GM19043 (cell line): ENCODE measurements around the gene HAND2.

Experiments used
- ATAC-seq: cut with Tn5 transposase; IDR thresholded peaks from one replicate; pipeline ENCODE4 v1.9.1; 2021; ENCODE audit warnings: low read depth; ENCODE audit not compliant: unreplicated experiment

Gene HAND2

GRCh38 chr4:173529477-173530325, at the start of gene HAND2:
TSS of gene HAND2 (minus strand) at chr4:173530229. CDS start at chr4:173529289, 940 bp downstream.
- no peak for ATAC-seq

DNA sequence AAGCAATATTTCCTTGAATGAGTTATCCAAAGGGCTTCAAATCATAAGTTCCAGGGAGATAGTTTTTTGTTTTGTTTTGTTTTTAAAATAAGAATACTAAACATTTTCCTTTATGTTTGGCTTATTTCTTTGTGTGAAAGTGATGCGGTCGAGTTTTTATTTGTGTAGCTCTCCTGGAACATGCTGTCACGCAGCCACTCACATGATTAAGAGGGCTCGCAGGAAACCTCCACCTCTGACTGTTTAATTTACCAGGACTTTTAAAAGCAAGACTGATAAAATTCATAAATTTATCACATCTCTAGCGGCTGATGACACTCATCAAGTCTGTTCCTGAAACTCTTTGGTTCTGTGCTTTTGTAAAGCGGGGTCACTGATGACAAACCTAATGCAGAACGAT, 48.9 kb upstream of the HAND2 start:
- no peak for ATAC-seq

DNA sequence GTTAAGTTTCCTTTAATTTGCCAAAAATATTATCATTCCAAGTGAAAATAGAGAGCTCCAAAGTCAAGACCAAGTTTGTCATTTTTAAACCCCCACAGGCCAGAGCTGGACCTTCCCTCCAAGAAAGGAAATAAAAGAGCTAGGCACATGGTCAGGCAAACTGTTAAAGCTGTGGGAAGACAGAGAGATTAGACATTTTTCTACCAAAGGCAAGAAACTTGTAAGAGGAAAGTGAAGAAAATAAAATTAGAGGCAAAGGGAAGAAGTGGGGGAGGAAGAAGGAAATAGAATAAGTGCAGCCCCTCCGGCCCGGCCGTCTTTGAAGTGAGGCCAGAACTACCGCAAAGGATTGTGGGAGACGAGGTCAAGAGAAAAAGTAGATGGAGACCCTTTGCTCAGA, 47.9 kb upstream of the HAND2 start:
- ATAC-seq = no peak

DNA sequence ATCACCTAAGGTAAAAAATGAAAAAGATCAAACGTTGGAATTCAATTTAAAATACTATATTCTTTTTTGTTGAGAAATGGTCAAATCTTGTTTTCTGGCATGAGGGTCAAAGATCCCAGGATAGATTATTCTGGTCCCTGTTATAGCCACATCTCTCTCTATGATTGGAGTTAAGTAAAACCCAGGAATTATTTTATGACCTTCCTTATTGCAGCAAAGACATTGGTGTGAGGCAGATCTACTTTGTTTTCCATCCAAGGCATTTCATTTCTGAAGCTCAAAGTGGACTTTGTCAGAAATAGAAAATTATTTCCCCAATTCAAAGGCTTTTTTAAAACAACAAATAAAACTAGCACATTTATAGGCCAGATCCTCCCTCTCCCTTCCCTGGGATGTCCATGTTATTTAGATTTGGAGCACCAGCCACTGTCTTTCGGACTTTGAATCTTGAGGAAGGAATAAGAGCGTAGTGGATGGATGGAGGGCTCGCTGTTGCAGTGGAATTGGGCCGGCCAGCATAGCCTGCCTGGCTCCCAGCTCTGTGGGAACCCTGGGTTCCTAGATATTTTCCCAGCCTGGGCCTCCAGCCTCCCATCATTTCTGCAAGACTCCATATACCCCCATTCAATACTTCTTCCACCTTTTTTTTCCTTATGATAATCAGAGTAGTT, 45.6 kb upstream of the HAND2 start:
- no peak for ATAC-seq

DNA sequence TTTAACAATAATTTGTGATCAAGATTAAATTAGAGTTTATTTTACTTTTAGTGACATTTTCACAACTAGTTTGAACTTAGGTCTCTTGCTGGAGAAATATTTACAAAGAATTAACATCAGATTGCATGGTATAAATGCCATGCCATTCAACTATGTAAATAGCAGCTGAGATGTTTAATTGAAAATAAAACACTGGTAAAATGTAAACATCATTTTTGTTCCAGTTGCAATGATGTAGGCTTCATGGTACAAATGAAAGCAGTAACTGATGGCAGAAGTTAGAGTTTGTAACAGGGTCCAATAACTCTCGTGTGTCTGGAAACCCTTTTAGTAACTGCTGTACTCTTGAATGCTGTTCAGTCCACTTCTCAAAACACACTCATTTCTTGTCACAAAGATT, 43.7 kb upstream of the HAND2 start:
- no peak for ATAC-seq

- no peak for ATAC-seq
Observed at GRCh38 chr4:173573286-173573685, 43.3 kb upstream of the HAND2 start.

GRCh38 chr4:173572493-173573129, 42.6 kb upstream of the HAND2 start:
- ATAC-seq = no peak

- ATAC-seq = no peak
Observed at GRCh38 chr4:173571620-173572019, 41.6 kb upstream of the HAND2 start.

GRCh38 chr4:173565281-173565680, 35.3 kb upstream of the HAND2 start:
- ATAC-seq = no peak

DNA sequence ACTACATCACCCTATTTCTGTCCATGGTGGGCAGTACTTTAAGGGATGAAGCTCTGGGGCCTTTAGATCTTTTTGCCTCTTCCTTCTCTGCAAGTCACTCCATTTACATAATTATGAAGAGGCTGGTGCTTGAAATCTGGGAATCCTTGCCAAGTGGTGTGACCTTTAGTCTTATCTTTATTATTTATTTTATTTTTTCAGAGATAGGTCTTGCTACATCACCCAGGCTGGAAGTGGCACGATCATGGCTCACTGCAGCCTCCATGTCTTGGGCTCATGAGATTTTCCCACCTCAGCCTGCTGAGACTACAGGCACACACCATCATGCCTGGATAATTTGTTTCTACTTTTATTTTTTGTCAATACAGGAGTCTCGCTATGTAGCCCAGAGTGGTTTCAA, 34.4 kb upstream of the HAND2 start:
- ATAC-seq = no peak

DNA sequence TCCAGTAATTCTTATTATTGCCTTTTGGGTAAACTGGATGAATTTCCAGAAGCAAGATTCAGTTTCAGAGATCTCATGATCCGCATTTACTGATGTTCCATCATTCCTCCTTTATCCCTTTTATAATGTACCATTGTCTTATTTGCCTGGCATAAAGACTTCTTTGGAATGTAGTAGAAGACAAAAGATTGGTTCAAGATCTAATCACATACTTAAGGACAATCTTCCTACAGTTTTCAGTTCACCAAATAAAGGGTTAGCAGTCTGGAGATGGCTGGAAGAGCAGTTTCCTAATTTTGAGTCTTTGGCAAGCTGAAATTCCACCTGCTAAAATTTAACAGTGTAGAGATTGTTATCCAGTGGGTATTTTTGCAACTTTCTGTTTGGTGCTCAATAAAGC, 30.9 kb upstream of the HAND2 start:
- ATAC-seq = no peak

DNA sequence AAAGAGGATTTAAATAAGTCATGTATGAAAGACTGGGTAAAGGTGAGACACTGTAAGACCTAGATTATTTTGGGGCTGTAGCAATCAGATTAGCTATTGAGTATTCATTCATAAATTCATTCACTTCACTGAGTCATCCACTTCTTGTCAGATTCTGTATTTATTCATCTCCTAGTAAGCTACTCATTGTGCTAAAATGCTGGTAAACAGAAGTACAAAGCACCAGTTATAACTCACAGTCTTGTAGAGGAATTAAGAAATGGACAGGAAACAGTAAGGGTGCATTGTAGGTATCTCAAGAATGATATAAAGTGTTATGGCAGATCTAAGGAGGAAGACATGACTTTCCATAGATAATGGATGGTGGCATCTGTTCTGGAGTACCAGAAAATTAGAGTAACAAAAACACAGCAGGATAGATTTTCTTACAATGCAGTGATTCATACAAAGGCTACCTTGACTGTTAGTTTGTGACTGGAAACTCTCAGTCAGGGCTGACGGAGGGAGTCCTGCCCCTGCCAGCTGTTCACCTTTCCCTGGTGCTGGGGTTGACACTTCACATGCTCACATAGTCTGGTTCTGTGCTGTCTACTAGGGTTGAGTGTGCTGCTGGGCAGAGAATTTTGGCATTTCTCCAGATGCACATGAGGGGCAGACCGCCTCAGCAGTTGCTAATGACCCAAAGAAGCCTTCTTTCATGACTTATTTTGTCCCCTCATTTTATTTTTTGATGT, 26.5 kb upstream of the HAND2 start:
- ATAC-seq = no peak

DNA sequence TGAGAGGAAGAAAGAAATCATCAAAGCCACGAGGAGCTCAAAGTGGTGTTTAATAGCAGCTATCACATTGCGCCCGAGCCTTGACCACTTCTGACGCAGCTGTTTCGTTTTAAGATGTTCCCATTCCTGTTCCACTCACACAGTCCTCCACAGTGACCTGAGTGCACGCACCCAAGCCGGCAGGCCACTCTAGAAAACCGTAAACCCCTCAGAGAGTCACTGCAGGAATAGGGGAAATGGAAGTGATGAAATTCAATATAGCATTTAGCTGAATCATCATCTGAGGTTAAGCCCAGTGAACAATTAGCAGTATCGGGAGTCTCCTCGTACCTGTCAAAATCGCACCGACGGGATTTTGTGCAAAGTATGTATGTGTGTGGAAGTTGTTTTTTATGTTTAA, 17.9 kb upstream of the HAND2 start:
- no peak for ATAC-seq

DNA sequence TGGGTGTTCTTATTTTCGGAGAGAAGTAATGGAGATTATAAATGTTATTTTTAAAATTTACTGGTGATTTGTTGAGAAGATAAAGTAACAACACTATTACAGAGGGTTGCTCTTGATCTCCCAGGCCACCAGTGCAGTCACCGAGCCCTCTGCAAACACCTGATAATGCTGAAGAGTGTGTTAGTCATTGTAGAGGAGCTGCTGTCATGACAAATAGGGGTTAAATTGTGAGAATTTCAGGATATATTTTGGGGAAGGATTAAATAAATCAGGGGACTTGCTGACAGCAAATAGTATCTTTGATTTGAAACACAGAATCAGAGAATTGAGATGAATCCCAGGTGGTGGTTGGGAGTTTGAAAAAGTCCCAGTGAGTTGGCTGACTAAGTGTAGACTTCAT, 16.7 kb upstream of the HAND2 start:
- ATAC-seq = no peak

DNA sequence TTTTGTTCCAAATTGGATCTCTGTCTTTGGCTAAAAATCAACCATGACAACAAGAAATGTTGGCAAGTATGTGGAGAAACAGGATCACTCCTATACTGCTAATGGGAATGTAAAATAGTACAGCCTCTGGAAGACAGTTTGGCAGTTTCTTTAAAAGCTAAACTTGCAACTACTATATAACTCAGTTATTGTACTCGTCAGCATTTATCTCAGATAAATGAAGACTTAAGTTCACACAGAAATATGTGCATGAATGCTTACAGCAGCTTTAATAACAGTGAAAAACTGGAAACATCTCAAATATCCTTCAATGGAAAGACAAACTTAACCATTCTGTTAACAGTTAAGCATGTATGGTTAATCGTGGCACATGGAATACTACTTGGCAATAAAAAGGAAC, 15.4 kb upstream of the HAND2 start:
- ATAC-seq = no peak

GRCh38 chr4:173543266-173543665, 13.2 kb upstream of the HAND2 start:
- no peak for ATAC-seq

GRCh38 chr4:173539986-173540385, 10.0 kb upstream of the HAND2 start:
- ATAC-seq = no peak

- ATAC-seq = no peak
Observed at GRCh38 chr4:173538909-173539445, 8.9 kb upstream of the HAND2 start.

GRCh38 chr4:173538148-173538908, 8.3 kb upstream of the HAND2 start:
- no peak for ATAC-seq

GRCh38 chr4:173537613-173538147, 7.7 kb upstream of the HAND2 start:
- no peak for ATAC-seq
